Measurements from ENCODE around the gene TGM2.
"Not testable (repeated sequence)": the region's sequence is repeated elsewhere in the genome, so short reads cannot be mapped to it uniquely, and the experiment has no call there.

- TF ChIP-seq CTCF, POLR2A (IDR thresholded peaks at IDR 0.05): not testable (repeated sequence)
These were observed 57.7 kb downstream of the TGM2 start for GRCh38 chr20:38107386-38107785.

All from esophagus squamous epithelium (tissue), 4 donors.